ENCODE data around the gene HUWE1. TPM values are rescaled to one million over a fixed set of nuclear protein-coding genes. Genes with fewer than 3 reads are reported as not detected.

The HUWE1 gene
- total and polyA plus RNA-seq, 8 donors = 16.2 to 124 (median 87.3) TPM

DNA sequence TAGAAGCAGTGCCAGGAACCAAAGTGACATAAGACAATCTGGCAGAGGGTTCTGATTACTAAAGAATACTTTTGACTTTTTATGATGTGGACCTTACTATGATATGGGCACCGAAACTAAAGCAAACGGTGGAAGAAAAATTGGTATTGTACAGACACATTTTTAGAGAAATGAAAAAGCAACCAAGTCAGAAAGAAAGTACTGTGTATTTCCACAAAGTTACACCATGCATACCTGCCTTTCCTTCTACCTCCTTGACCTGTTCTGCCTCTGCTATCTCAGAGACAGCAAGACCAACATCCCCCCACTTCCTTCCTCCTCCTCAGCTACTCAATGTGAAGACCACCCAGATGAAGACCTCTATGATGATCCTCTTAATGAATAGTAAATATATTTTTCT is 88.3 kb downstream of the HUWE1 start:
- H3K4me3 ChIP-seq = no peak overlapping the region
- H3K27me3 ChIP-seq = no peaks in the 10 kb centered on the region
- H3K9me3 ChIP-seq = no peaks in the 10 kb centered on the region
- WGBS, 5 donors = 76 to 86% (median 79%) methylated on average over 2 of the region's 2 CpGs
- intact Hi-C loops (cut with DNase I; ENCODE audit: low total_unique reads) = no loop called here
- TF ChIP-seq EP300 (IDR thresholded peaks at IDR 0.05) (no peak), POLR2AphosphoS5 (IDR thresholded peaks at IDR 0.05) (no peak), POLR2A (IDR thresholded peaks at IDR 0.05) (no peak), CTCF (IDR thresholded peaks at IDR 0.05) (no peak)
- H3K36me3 ChIP-seq = peaks cover 2 to 86% (median 72%) of the 10 kb centered on the region in 4 donors
- no peak overlapping the region for H3K27ac ChIP-seq
- no peaks in the 10 kb centered on the region for H3K4me1 ChIP-seq
- no peak for DNase-seq

- Histone ChIP-seq H3K4me3 (no peak overlapping the region), H3K27ac (no peak overlapping the region), H3K4me1 (no peaks in the 10 kb centered on the region), H3K9me3 (no peaks in the 10 kb centered on the region), H3K36me3 (peaks cover 24 to 86% (median 73%) of the 10 kb centered on the region in 4 donors), H3K27me3 (no peaks in the 10 kb centered on the region)
- WGBS, 5 donors = 80 to 84% (median 83%) methylated on average over 7 of the region's 7 CpGs
- no peak for TF ChIP-seq CTCF (IDR thresholded peaks at IDR 0.05)
- no peak for TF ChIP-seq EP300 (IDR thresholded peaks at IDR 0.05)
- no peak for TF ChIP-seq POLR2AphosphoS5 (IDR thresholded peaks at IDR 0.05)
- TF ChIP-seq POLR2A (IDR thresholded peaks at IDR 0.05) = no peak
- intact Hi-C loops (cut with DNase I; ENCODE audit: low total_unique reads) = no loop called here
- DNase-seq = no peak
Measured at GRCh38 chrX:53595266-53595810, 91.2 kb downstream of the HUWE1 start.

GRCh38 chrX:53594354-53594753 is 92.2 kb downstream of the HUWE1 start:
- intact Hi-C loops (cut with DNase I; ENCODE audit: low total_unique reads) = no loop called here
- H3K9me3 ChIP-seq = no peaks in the 10 kb centered on the region
- H3K4me1 ChIP-seq = no peaks in the 10 kb centered on the region
- no peaks in the 10 kb centered on the region for H3K27me3 ChIP-seq
- H3K27ac ChIP-seq = no peak overlapping the region
- no peak overlapping the region for H3K4me3 ChIP-seq
- whole genome bisulfite sequencing, 5 donors = 78 to 97% (median 88%) methylated on average over 1 of the region's 1 CpG
- no peak for DNase-seq
- TF ChIP-seq CTCF (IDR thresholded peaks at IDR 0.05) (no peak), POLR2AphosphoS5 (IDR thresholded peaks at IDR 0.05) (no peak), POLR2A (IDR thresholded peaks at IDR 0.05) (no peak), EP300 (IDR thresholded peaks at IDR 0.05) (no peak)
- H3K36me3 ChIP-seq = peaks cover 30 to 86% (median 73%) of the 10 kb centered on the region in 4 donors

DNA sequence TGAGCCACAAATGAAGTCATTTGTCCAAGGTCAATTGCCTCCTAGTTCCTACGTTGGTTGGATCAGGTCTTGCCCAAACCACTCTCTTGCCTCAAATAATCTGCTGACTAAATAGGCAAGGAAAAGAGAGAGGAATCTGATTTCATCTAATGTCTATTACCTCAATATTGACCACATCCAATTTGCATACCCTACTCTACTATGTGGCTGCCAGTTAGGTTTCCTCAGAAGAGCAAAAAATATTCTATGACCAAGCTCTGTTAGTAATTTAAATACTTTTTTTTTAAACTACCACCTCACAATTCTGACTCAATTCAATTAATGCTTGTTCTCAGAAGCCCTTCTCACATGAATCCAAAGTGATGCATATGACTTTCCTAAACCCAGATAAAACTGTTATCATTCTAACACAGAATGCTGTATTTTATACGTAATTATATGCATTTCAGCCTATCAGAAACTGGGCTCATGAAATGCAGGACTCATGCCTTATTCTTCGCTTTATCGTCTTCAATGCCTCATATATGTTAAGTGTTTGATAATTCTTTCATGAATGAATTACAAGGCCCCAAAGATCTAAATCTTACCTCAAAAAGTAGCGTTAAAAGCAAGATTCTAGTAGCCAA is 98.6 kb downstream of the HUWE1 start:
- intact Hi-C loops (cut with DNase I; ENCODE audit: low total_unique reads) = no loop called here
- H3K9me3 ChIP-seq = no peaks in the 10 kb centered on the region

More for the DNA sequence above, 98.6 kb downstream of the HUWE1 start:
- Histone ChIP-seq H3K36me3 (peaks cover 48 to 100% (median 99%) of the 10 kb centered on the region in 4 donors), H3K27ac (no peak overlapping the region), H3K27me3 (no peaks in the 10 kb centered on the region), H3K4me1 (no peaks in the 10 kb centered on the region), H3K4me3 (no peak overlapping the region)
- no peak for TF ChIP-seq CTCF (IDR thresholded peaks at IDR 0.05)
- 72 to 98% (median 86%) methylated on average over 5 of the region's 5 CpGs for WGBS, 5 donors
- DNase-seq = no peak

All from stomach (tissue), 9 donors.